GM12865 (cell line): Measurements from ENCODE around the gene COL1A2.
A peak's percentile ranks its signal among the peaks of the same experiment; 100 is the strongest.

ENCODE experiments used
- DNase-seq: peaks from one replicate; pipeline ENCODE4 v3.0.0; 2010; ENCODE audit warnings: low read depth
- H3K4me3 ChIP-seq: 2 replicates; pipeline ENCODE4 v1.5.1; 2011; ENCODE audit warnings: mild to moderate bottlenecking, low read depth, low read length, control low read depth
- TF ChIP-seq, protein P1 (sequence below): IDR thresholded peaks from 2 replicates; pipeline ENCODE4 v1.5.1; 2011; ENCODE audit warnings: low read length, control low read depth, low read depth, inconsistent platforms; ENCODE audit not compliant: insufficient read depth; ENCODE audit errors: missing control alignments

COL1A2 gene

DNA sequence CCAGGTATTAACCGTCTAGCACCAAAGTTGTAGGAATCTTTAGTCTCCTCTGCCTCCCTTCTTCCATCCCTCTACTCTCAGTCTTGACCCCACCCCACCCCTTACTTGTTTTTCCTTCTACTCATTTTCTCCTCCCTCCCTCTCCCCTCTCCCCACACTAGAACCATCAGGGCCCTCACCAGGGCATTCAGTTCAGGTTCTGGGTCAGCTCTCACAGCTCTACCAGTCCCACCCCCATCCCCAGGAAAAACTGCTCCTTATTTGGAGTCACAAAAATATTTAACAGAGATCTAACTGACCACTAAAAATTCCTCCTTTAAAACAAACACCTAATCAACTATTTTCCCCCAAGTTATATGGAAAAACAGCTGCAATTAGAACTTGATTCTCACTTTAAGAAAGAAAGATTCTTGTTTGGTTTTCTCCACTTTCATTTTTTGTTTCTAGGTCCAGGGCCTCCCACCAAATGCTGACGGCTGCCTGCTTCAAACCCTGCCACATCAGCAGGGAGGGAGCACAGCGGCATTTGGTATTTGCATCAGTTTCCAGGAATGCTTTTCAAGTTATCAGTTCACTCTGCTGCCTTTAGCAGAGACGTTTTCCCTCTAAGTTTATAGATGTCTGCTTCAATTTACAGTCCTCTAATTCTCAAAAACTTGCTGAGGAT is 2.8 kb upstream of the COL1A2 start:
- TF ChIP-seq, protein P1, sequence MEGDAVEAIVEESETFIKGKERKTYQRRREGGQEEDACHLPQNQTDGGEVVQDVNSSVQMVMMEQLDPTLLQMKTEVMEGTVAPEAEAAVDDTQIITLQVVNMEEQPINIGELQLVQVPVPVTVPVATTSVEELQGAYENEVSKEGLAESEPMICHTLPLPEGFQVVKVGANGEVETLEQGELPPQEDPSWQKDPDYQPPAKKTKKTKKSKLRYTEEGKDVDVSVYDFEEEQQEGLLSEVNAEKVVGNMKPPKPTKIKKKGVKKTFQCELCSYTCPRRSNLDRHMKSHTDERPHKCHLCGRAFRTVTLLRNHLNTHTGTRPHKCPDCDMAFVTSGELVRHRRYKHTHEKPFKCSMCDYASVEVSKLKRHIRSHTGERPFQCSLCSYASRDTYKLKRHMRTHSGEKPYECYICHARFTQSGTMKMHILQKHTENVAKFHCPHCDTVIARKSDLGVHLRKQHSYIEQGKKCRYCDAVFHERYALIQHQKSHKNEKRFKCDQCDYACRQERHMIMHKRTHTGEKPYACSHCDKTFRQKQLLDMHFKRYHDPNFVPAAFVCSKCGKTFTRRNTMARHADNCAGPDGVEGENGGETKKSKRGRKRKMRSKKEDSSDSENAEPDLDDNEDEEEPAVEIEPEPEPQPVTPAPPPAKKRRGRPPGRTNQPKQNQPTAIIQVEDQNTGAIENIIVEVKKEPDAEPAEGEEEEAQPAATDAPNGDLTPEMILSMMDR, result no peak
- peak; percentile 69 for DNase-seq
- H3K4me3 ChIP-seq, result no peak overlapping the region; the same call in none of the 2 replicates

DNA sequence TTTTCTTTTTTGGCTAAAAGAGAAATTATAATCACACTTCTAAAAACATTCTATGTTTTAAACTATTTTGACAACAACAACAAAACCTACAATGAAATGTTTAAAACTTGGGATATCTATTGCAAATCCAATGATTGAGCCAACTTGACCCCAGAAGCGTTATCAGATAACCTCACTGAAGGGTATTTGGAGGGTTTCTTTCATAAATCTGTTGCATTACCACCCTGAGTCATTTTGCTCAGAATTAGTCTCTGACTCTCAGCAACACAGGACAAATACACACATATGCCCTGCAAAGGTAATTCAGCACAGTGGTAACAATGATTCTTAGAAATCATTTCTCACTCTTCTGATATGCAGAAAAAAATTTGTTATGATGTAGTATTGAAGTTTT is 2.3 kb upstream of the COL1A2 start:
- TF ChIP-seq, protein P1, result no peak
- no peak for DNase-seq
- no peak overlapping the region; the same call in 1 of the 2 replicates for H3K4me3 ChIP-seq

DNA sequence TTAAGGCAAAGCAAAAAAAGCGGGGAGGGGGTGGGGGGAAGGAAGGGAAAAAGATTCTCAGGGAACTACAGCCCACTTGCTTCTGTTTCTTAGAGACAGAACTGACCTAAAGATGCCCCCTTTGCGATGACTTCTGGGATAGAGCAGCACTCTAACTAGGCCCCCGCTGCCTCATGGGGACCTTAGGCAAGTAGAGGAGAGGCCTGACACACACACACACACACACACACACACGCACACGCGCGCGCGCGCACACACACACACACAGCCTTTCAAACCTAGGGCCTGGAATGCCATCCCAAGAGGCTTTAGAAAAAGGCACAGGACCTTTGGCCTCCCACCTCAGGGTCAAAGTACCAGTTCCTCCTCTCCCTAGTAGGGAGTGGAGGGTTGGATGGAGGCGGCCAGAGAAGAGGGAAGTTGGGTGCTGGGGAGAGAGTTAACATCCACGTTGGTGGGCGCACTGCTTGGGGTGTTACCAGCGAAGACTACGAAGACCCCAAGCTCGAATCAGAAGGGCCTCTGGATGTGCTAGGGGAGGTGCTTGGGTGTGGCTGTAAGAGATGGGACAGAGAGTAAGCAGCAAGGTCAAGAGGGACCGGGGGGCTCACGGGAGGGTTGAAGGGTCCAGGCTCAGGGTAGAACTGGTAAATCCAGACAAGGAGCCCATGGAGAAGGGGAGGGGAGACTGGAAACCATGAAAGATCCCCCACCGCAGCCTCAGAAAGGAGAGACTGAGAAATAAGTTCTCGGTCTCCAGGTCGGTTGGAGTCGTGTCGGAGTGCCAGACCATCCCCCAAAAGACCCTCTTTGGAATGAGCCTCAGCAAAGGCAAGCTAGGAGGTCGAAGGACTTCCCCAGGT is 1.2 kb upstream of the COL1A2 start:
- DNase-seq, result no peak
- TF ChIP-seq, protein P1, result no peak
- no peak overlapping the region for H3K4me3 ChIP-seq

DNA sequence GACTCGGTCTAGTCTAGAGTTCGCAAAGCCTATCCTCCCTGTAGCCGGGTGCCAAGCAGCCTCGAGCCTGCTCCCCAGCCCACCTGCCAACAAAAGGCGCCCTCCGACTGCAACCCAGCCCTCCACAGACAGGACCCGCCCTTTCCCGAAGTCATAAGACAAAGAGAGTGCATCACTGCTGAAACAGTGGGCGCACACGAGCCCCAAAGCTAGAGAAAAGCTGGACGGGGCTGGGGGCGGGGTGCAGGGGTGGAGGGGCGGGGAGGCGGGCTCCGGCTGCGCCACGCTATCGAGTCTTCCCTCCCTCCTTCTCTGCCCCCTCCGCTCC is 622 bp upstream of the COL1A2 start:
- no peak overlapping the region for H3K4me3 ChIP-seq
- DNase-seq, result no peak
- TF ChIP-seq, protein P1, result no peak

DNA sequence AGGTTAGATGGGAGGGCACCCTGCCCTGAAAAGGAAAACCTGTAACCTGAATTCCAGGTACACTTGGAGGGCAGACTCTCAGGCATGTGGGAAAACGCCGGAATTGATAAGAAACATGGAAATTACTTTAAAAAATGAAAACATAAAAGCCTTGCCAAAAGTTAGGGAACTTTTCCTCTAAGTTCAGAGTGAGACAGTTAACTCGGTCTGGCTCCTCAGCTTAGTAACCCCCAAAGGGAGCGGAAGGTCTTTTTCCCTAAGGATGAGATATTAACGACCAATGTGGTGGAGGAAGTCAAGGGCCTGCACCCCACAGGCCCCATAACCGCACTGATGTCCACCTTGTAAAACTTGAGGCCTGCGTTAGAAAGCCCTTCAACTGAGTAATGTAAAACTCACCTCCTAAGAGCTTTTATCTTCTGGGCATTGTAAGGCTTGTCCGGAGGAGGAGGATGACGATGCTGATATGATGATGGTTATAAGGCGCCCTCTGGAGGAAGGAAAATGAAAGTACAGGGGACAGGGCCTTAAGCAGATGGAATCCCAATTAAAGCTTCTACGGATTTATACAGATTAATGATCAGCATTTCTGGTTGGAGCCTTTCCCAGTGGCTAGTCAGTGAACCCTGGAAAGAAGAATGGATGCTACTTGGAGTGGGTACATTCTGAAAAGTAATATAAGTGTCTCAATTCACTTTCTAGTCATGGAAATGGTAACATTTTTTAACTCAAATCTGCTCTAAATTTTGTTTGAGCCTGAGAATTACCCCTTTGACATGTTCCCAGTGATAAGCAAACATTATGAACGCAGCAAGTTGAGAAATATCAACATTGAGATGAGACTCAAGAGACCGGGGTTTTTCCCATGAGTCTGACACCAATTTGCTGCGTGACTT is 694 bp downstream of the COL1A2 start:
- DNase-seq, result peak; percentile 82
- TF ChIP-seq, protein P1, result peak; percentile 64
- H3K4me3 ChIP-seq, result no peak overlapping the region

DNA sequence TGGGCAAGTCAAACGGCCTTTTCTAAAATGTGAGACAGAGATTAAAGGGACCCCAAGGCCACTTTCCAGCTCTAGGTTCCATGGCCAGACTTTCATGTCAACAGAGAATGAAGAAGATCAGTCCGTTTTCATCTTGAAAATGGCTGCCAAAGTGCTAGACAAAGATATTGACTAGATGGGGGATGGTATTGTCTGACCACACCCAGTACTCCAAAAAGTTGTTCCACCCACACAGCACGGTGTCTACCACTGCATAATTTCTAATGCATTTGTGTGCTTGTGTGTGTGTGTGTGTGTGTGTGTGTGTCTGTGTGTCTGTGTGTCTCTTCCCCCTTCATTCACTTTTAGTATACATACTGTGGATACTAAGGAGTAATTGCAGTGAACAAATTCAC is 1.3 kb downstream of the COL1A2 start:
- H3K4me3 ChIP-seq, result no peak overlapping the region
- no peak for DNase-seq
- TF ChIP-seq, protein P1, result no peak
